Esophagus muscularis mucosa (tissue), 4 donors: ENCODE measurements around the gene PAQR9. TPM values are rescaled to one million over a fixed set of nuclear protein-coding genes. Genes with fewer than 3 reads are reported as not detected.
A peak's percentile ranks its signal among the peaks of the same experiment; 100 is the strongest.

Source experiments
- DNase-seq: peaks from one replicate; pipeline ENCODE4 v3.0.0-alpha.2; 2017; ENCODE audit errors: extremely low spot score
- H3K27ac ChIP-seq, 4 donors: fragments of 200-600 bp; sonication (generic); replicated peaks in 1 of 4; 1 replicate in 3 of 4; 2 replicates in 1 of 4; pipeline ENCODE4 v1.5.1; 2016 to 2019; ENCODE audit warnings: mild to moderate bottlenecking in 1 of 4
- H3K27me3 ChIP-seq, 4 donors: fragments of 200-600 bp; sonication (generic); one replicate each; pipeline versions ENCODE4 v1.5.1 to v1.6.0; 2016 to 2019
- H3K36me3 ChIP-seq, 4 donors: fragments of 200-600 bp; sonication (generic); one replicate each; pipeline ENCODE4 v1.5.1; 2016 to 2019
- H3K4me1 ChIP-seq, 4 donors: fragments of 200-600 bp; sonication (generic); one replicate each; pipeline ENCODE4 v1.5.1; 2016 to 2019
- H3K4me3 ChIP-seq, 4 donors: fragments of 200-600 bp; sonication (generic); 1 replicate in 2 of 4; 2 replicates in 2 of 4; pipeline ENCODE4 v1.5.1; 2016 to 2019; ENCODE audit warnings: mild to moderate bottlenecking in 4 of 4, moderate library complexity in 1 of 4
- H3K9me3 ChIP-seq, 4 donors: fragments of 200-600 bp; sonication (generic); 1 replicate in 3 of 4; 2 replicates in 1 of 4; pipeline ENCODE4 v1.5.1; 2016 to 2019
- EP300 ChIP-seq: sonication (generic); formaldehyde crosslinking; IDR thresholded peaks from one replicate; pipeline ENCODE4 v1.6.1; 2017; ENCODE audit warnings: antibody characterized with exemption
- POLR2A ChIP-seq: fragments of 450-650 bp; IDR thresholded peaks from one replicate; pipeline ENCODE4 v1.6.1; 2017; ENCODE audit warnings: antibody characterized with exemption, moderate library complexity, mild to moderate bottlenecking, low read depth
- POLR2AphosphoS5 ChIP-seq, 2 donors: sonication (generic); formaldehyde crosslinking; IDR thresholded peaks; one replicate each; pipeline ENCODE4 v1.6.1; 2017; ENCODE audit warnings: antibody characterized with exemption in 2 of 2
- WGBS: methylation state at CpG from one replicate; pipeline ENCODE4 v1.1.5; 2018; 5-methylcytosine and 5-hydroxymethylcytosine counted together
- intact Hi-C: fragments of 100-400 bp; cut with DNase I; formaldehyde crosslinking; loops from one replicate; pipeline ENCODE4 v1.15.1; 2023
- total RNA-seq, 4 donors: library from RNA; depleted of rRNA; stranded (reverse); fragments of >200 nt; gene quantifications; one replicate each; pipeline versions ENCODE4 v1.1.0 to v1.2.1, GENCODE V29; 2016
- TF ChIP-seq, protein P1 (sequence below), 3 experiments: fragments of 200-600 bp in 2 of 3; fragments of 450-650 bp in 1 of 3; sonication (generic) in 2 of 3; IDR thresholded peaks; one replicate each; pipeline ENCODE4 v1.5.1; 2017 to 2019; ENCODE audit warnings: antibody characterized with exemption in 3 of 3, mild to moderate bottlenecking in 2 of 3, moderate library complexity in 1 of 3

PAQR9 gene
- total RNA-seq, 4 donors from 2014 or later, result not detected

DNA sequence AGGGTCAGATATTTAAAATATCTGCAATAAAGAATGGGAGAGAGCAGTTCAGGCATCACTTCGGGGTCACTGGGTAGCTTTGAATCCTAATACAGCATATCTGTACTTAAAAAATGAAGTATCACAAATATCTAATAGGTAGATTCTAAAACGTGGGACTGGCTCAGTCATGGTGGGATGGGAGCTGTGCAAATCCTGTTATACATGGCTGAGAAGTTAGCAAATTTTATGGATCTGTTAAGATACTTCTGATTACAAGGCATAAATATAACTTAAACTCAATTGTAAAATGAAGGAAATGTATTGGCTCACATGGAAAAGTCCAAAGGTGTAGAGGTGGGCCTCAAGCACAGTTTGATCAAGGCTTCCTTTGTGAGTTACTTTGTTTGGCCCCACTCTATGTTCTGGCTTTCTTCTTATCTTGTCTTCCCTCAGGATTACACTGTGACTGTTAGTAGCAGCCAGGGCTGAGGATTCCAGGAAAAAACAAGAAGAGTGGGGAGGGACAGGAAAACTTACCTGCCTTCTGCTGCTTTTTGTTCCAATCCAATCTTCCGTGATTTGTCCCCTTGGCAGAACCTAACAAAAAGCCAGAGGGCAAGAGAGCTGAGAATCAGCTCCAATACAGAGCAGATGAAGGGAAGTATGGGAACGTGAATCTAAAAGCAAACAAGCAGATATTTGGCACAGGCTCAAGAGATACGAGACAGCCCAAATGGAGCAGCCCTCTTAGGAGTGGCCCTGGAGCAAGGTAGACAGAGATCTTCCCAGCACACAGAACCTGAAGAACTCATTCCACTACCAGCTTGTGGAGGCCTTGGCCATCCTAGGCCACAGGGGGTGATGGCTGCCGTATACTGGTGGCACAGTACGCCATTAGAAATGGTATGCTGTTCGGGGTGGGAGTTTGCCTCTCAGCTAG, 10.9 kb downstream of the PAQR9 start:
- H3K4me3 ChIP-seq, result no peak overlapping the region
- H3K27me3 ChIP-seq, result peaks cover 0 to 18% (median 2%) of the 10 kb centered on the region in 4 donors
- no peak overlapping the region for H3K27ac ChIP-seq
- intact Hi-C loops, result no loop called here
- 88% methylated on average over 8 of the region's 8 CpGs for WGBS
- H3K9me3 ChIP-seq, result no peaks in the 10 kb centered on the region
- peak; percentile 74 for DNase-seq
- peaks cover under 1 to 3% (median 1%) of the 10 kb centered on the region in 4 donors for H3K4me1 ChIP-seq
- TF ChIP-seq EP300 (no peak), POLR2A (no peak), POLR2AphosphoS5 (IDR thresholded peaks at IDR 0.05) (no peak)
- TF ChIP-seq, protein P1, sequence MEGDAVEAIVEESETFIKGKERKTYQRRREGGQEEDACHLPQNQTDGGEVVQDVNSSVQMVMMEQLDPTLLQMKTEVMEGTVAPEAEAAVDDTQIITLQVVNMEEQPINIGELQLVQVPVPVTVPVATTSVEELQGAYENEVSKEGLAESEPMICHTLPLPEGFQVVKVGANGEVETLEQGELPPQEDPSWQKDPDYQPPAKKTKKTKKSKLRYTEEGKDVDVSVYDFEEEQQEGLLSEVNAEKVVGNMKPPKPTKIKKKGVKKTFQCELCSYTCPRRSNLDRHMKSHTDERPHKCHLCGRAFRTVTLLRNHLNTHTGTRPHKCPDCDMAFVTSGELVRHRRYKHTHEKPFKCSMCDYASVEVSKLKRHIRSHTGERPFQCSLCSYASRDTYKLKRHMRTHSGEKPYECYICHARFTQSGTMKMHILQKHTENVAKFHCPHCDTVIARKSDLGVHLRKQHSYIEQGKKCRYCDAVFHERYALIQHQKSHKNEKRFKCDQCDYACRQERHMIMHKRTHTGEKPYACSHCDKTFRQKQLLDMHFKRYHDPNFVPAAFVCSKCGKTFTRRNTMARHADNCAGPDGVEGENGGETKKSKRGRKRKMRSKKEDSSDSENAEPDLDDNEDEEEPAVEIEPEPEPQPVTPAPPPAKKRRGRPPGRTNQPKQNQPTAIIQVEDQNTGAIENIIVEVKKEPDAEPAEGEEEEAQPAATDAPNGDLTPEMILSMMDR (IDR thresholded peaks at IDR 0.05), result no peak
- no peaks in the 10 kb centered on the region for H3K36me3 ChIP-seq

DNA sequence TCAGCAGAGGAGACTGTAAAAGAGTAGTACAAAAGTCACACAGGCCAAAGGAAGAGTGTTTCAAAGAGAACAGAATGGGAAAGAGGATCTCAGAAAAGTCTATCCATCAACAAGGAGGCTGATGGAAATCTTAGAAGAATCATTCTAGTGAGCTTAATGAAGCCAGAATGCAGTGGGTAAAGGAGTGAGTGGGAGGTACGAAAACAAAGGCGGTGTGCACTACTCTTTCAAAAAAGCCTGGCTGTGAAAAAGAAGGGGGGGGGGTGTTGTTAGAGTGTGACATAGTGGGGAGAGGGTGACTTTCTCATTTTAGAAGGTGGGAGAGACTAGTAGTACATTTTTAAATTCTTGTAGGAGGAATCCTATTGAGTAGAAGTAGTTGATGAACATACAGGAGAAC, 11.7 kb downstream of the PAQR9 start:
- 96% methylated on average over 2 of the region's 2 CpGs for WGBS
- Histone ChIP-seq H3K27ac (no peak overlapping the region), H3K36me3 (no peaks in the 10 kb centered on the region), H3K9me3 (no peaks in the 10 kb centered on the region), H3K27me3 (peaks cover 0 to 26% (median 8%) of the 10 kb centered on the region in 4 donors), H3K4me1 (peaks cover 3 to 8% (median 7%) of the 10 kb centered on the region in 4 donors), H3K4me3 (no peak overlapping the region)
- peak; percentile 21 for DNase-seq
- TF ChIP-seq, protein P1 (IDR thresholded peaks at IDR 0.05), result no peak
- TF ChIP-seq POLR2A (no peak), EP300 (no peak), POLR2AphosphoS5 (IDR thresholded peaks at IDR 0.05) (no peak)
- intact Hi-C loops, result no loop called here

DNA sequence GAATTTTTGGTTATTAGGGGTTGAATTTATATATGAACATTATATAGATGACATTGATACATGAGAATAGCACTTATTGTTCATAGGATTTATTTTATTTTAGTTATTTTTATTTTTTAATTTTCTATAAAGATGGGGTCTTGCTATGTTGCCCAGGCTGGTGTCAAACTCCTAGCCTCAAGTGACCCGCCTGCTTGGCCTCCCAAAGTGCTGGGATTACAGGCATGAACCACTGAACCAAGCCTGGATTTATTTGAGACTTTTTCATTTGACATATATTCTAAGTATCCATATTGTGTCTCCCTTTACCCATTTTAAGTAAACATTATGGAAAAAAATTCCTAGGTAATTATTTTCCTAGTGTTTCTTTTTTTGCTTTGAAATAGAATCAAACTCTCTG, 12.5 kb downstream of the PAQR9 start:
- Histone ChIP-seq H3K4me1 (peaks cover 3 to 8% (median 7%) of the 10 kb centered on the region in 4 donors), H3K27me3 (peaks cover 0 to 33% (median 8%) of the 10 kb centered on the region in 4 donors), H3K36me3 (no peaks in the 10 kb centered on the region), H3K4me3 (no peak overlapping the region), H3K9me3 (no peaks in the 10 kb centered on the region), H3K27ac (no peak overlapping the region)
- no peak for DNase-seq
- WGBS, result 92% methylated on average over 1 of the region's 1 CpG
- TF ChIP-seq EP300, result no peak
- TF ChIP-seq, protein P1 (IDR thresholded peaks at IDR 0.05), result no peak
- TF ChIP-seq POLR2A, result no peak
- no peak for TF ChIP-seq POLR2AphosphoS5 (IDR thresholded peaks at IDR 0.05)
- intact Hi-C loops, result no loop called here

DNA sequence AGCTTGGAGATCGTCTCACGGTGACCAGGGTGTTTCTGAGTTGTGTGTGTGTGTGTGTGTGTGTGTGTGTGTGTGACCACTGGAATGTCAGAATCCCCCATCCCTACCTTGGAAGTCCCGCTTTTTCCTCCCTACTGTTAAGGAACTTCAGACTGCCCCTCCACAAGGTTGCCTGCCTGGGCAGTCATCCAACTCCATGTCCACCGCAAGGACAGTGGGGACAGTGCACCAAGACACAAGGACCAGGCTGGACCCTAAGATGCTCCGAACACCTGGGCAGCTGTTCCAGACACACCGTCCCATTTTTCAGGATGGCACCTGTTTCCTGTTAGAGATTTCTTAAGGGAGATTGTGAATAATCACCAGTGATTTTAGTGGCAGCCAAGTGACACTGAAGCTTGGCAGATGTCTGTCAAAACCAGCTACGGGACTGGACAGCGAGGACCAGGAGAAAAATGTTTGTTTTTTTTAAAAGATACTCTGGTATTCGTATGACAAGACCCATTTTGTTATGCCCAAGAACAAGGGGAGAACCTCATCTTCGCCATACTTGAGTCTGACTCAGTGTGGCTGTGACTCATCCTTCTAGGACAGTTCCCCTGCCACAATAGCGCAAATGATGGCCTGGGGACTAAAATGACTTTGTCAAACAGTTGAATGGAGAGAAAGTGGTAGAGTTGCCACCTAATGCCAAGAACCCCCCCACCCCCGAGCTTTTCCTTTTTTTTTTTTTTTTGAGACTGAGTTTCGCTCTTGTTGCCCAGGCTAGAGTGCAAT, 15.5 kb downstream of the PAQR9 start:
- peak; percentile 53 for DNase-seq
- Histone ChIP-seq H3K36me3 (no peaks in the 10 kb centered on the region), H3K27me3 (peaks cover 0 to 38% (median 8%) of the 10 kb centered on the region in 4 donors), H3K4me3 (peak overlapping the region in 2 of 4 donors; percentile 23 to 31), H3K4me1 (peaks cover 3 to 8% (median 7%) of the 10 kb centered on the region in 4 donors), H3K27ac (no peak overlapping the region), H3K9me3 (no peaks in the 10 kb centered on the region)
- intact Hi-C loops, result no loop called here
- no peak for TF ChIP-seq POLR2AphosphoS5 (IDR thresholded peaks at IDR 0.05)
- TF ChIP-seq EP300, result no peak
- TF ChIP-seq POLR2A, result no peak
- TF ChIP-seq, protein P1 (IDR thresholded peaks at IDR 0.05), result no peak
- WGBS, result 71% methylated on average over 9 of the region's 13 CpGs
